DMS53 treated with DMSO at 0.1 percent for 48 hours (cell line): ENCODE results near the gene EEA1.
"Not testable (repeated sequence)": the region's sequence is repeated elsewhere in the genome, so short reads cannot be mapped to it uniquely, and the experiment has no call there.

ENCODE experiments used
- DNase-seq: peaks from one replicate; lab custom pipeline; 2025; ENCODE audit not compliant: unreplicated experiment; lab: John Stamatoyannopoulos, UW

The EEA1 gene

DNA sequence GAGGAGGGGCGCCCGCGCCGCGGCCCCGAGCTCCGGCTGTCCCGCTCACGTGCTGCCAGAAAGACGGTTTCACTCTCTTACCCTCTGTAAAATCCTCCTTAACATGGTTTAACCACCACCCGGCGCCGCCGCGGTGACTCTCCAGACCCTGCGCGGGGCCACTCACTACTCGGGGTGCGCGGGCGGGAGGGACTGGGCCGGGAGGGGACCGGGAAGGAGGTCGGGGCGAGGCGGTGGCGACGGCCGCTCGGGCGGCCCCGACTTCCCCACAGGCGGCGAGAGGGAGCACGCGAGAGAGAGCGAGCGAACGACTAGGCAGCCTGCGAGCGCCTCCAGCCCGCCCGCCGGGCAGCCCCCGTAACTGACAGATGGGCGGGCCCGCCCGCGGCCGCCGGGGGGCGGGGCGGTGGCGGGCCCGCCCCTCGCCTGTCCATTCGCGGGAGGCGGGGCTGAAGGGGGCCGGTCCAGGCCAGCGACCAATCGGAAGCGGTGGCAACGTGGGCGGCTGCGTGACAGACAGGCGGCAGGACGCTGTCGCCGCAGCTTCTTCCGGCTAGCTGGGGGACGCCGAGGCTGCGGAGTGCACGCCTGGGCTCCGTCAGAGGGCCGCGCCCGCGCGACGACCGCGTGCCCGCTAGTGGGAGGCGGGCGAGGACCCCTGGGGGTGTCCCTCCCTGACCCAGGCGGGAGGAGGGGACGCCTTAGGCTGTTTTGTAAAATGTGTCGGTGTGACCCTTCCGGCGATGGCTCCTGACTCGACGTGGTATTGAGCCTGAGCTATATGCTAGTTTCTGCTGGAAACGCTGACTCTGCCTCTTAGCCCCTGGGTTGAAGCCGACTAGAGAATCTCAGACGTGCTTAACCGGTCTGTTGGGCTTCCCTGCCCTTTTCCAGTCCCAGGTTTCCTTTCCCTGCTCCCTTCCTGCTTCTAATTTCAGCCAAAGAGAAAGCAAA is at the start of gene EEA1:
TSS of gene EEA1 (minus strand) at position 334 of the 954 bp plus-strand sequence. CDS start at position 105, 229 bp downstream.
- DNase-seq = peak; percentile 94

DNA sequence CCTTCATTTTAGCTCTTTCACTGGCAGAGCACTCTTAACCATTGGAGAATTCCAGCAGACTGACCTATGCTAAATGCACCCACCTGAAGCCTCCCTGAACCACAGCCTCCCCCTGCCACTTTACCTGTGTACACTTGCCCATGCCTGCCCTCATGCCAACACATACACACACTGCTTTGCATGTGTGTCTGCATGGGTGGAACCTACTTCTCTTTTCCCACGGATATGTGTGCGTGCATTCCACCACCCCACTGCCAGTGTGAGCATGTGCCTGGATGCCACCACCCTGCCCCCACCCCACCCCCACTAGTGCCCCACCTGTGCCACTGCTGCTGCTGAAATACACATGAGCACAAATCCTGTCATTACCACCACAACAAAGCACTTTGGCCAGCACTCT is 49.5 kb upstream of the EEA1 start:
- no peak for DNase-seq

DNA sequence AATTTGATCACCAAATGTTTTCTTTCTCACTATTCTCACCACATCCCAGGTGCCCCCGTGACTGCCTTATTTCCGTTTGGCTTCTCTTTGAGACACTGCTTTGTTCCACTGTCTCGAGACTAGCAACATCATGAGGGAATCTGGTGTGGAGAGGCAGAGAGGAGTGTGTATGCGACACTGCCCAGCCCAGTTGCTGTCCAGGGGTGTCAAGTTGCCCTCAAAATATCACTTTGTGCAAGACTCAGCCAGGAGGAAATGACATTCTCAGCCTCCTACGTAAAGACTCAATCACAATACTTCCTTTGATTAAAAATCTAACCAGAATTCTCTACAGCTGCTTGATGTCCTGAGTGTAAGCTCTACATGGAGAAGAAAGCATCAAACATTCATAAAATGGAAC is 48.2 kb upstream of the EEA1 start:
- DNase-seq = no peak

GRCh38 chr12:92974759-92975158 is 45.7 kb upstream of the EEA1 start:
- DNase-seq = no peak

DNA sequence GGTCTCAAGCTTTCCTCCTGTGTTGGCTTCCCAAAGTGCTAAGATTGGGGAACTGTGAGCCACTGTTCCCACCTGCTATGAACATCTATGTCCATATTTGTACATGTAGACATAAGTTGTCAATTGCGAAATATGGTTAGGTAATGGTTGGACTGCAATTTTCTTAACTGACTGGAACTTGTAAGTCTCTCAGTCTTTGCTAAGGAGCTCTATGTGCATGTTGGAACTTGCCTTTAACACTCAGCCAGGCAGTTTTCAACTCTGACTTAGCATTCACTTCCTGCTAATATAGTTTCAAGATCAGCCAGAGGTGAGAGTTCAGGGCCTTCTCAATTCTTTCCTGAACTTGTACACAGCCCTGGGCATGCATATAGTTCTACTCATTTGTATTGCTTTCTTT is 44.5 kb upstream of the EEA1 start:
- DNase-seq = no peak

GRCh38 chr12:92971859-92972524 is 42.9 kb upstream of the EEA1 start:
- no peak for DNase-seq

DNA sequence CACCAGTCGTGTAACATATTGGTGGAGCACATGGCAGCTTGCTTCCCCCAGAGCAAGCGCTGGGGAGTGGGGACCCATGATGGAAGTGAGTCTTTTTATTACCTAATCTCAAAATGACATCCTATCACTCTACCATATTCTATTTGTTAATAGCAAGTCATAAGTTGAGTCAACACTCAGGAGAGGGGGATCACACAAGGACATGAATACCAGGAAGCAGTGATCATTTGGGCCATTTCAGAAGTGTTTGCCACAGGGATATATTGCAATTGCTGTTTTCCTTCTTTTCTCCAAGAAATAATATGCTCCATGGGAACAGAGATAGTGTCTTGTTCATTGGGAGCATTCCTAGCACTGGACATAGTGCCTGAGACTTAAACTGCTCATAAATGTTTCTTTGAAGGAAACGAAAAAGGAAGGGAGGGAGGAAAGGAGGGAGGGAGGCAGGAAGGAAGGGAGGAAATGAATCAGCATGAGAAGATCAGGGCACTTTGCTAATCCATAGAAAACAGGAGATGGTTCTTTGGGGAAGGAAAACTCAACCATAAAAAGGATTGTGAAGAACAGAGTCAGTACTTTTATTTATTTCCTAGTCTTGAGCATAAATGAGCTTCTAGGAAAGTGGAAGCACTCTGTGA is 39.2 kb upstream of the EEA1 start:
- no peak for DNase-seq

DNA sequence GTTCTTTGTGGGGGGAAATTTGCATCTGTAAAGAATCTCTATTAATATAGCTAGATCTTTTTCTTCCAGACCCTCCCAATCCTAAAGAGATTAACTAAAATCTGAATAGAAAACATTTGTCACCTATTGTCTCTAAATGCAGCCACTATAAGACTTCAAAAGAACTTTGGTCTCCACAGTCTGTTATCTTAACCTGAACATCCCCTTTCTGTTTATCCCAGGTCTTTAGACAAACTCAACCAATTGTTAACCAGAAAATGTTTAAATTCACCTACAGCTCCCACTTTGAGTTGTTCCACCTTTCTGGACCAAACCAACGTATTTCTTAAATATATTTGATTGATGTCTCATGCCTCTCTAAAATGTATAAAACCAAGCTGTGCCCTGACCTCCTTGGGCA is 35.3 kb upstream of the EEA1 start:
- DNase-seq = not testable (repeated sequence)

DNA sequence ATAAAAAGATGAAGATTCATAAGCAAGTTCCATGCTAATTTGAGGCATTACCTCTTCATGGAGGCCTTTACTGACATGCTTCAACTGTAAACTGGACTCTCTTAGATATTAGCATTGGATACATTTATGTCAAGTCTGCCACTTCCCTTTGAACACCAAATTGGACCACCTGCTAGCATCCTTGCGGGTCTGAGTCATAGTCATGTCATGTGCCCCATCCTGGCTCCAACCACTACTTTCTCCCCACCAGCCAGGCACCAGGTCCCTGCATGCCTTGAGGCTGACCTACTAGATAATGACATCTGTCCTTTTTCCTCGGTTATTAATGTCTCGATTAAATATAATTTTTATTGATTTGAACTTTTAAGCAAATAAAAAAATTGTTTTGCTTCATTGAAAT is 32.9 kb upstream of the EEA1 start:
- DNase-seq = no peak

- DNase-seq = no peak
Observed at GRCh38 chr12:92955997-92956663, 27.0 kb upstream of the EEA1 start.

GRCh38 chr12:92953747-92954146 is 24.7 kb upstream of the EEA1 start:
- peak; percentile 19 for DNase-seq

GRCh38 chr12:92952394-92952793 is 23.3 kb upstream of the EEA1 start:
- DNase-seq = no peak

- no peak for DNase-seq
Observed at GRCh38 chr12:92951006-92951405, 21.9 kb upstream of the EEA1 start.

- DNase-seq = no peak
Observed at GRCh38 chr12:92950011-92950410, 20.9 kb upstream of the EEA1 start.

- no peak for DNase-seq
Observed at GRCh38 chr12:92949466-92949865, 20.4 kb upstream of the EEA1 start.

DNA sequence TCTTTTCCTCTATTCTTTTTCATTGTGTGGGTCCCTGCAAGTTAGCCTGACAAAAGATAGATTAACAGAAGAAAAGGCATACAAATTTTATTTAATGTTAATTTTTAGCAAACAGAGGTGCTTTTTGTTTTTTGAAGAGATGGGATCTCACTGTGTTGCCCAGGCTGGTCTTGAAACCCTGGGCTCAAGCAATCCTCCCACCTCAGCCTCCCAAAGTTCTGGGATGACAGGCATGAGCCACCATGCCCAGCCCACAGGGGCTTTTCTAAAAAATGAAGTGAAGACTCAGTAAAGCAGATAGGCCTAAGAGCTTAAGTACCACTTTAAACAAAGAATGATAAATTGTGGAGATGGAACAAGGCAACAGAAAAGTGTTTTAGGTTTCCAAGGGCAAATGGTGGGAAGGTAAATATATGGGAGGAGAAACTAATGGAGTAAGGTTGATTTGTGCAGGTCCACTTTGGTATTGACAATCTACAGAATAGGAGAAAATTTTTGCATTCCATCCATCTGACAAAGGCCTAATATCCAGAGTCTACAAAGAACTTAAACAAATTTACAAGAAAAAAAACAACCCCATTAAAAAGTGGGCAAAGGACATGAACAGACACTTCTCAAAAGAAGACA is 18.6 kb upstream of the EEA1 start:
- DNase-seq = no peak

DNA sequence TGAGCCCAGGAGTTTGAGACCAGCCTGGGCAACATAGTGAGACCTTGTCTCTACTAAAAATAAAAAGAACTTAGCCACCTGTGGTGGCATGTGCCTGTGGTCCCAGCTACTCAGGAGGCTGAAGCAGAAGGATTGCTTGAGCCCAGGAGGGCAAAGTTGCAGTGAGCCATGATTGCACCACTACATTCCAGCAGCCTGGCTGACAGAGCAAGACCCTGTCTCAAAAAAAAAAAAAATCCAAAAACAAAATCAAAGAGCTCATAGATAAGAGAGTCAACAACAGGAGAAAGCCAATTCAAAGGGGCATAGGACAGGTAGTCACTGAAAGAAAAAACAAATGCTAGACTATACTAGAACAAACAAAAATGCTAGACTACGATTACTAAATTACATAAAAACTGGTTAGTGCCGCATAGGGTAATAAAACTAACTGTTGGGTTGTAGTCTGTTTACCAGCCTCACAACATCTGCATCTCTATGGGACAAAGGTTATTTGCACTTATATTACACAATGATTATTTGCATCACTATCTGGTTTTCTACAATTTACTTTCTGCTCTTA is 16.6 kb upstream of the EEA1 start:
- DNase-seq = no peak

GRCh38 chr12:92943482-92944250 is 14.6 kb upstream of the EEA1 start:
- DNase-seq = no peak

GRCh38 chr12:92942905-92943304 is 13.8 kb upstream of the EEA1 start:
- no peak for DNase-seq

GRCh38 chr12:92939116-92939515 is 10.0 kb upstream of the EEA1 start:
- no peak for DNase-seq
